Activated naive CD4-positive, alpha-beta T cell treated with anti-CD3 and anti-CD28 coated beads, Interleukin-2, amount 50 U/mL, for 16 hours (primary cell): ENCODE results near the gene STX10.

Source experiments
- DNase-seq: peaks from one replicate; pipeline ENCODE4 v3.0.0-alpha.2; 2020

The STX10 gene

GRCh38 chr19:13118424-13119193 is 31.6 kb downstream of the STX10 start:
- DNase-seq: peak; percentile 34

DNA sequence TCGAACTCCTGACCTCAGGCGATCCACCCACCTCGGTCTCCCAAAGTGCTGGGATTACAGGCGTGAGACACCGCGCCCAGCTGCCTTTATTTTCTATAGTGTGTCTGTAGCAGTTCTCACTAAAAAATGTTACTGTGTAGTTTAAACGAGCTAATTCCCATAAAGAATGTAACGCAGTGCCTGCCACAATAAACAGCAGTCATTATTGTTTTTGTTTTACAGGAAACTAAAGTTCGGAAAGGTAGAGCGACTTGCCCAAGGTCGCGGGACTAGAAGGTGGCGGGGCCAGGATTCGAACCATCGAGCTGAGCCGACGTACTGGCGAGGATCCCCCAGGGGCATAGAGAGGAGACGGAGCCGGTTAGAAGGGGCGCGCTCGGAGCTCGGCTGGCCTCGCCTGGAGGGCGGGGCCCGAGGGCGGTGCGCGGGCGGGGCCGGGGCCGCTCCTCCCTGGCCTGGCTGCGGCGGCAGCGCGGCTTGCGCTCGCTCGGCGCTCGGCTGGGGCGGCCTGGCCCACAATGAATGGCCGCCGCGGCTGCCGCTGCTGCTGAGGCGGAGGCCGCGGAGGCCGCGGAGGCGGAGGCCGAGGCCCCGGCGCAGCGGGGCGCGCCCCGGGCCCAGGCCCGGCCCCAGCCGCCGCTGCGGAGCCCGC is 32.3 kb downstream of the STX10 start, which contains the start of gene NACC1:
NACC1 (plus strand) TSS at position 493 of the 652 bp plus-strand sequence. CDS start 16,944 bp downstream, outside the sequence.
- peak; percentile 93 for DNase-seq

GRCh38 chr19:13117176-13117771 is 32.9 kb downstream of the STX10 start:
- DNase-seq: no peak

DNA sequence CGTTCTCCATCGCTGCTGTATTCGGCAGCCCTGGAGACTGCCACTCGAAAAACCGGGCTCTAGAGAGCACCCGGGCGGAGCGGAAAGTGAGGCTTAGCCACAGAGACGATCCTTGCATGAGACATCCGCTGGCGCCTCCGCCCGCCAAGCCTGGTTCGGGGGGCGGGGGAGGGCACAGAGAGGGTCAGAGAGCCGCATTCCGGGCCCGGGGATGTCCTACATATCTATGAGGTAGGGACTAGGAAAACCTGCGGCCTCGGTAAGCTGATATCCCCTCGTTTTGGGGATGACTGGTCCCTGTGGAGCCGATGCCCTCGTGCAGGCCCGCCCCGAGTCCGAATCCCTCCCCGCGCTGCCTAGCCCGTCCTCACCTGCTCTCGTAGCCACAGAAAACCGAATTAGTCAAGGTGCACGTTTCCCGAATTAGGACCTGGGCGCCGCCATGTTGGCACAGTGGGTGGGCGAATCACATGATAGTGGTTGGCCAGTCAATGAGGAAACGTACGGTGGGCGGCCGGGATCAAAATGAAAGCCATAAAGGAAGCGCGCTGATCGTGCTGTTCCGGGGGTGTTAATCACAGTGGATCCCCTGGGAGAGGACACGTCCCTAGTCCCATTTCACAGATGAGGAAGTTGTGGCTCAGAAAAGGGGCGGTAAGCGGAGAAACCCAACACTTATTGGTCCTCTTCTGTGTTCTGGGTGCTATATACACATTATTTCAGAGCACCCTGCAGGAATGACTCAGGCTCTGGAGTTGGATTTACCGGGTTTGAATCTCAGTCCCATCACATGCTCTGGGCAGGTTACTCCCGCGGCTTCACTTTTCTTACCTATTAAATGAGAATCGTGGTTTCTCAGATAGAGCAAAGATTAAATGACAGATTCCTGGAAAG is 33.6 kb downstream of the STX10 start, which contains the start of gene TRMT1:
TRMT1 (minus strand) TSS at position 459 of the 894 bp plus-strand sequence; CDS start at position 118, 341 bp downstream.
- peak; percentile 95 for DNase-seq

GRCh38 chr19:13115936-13116281 is 34.3 kb downstream of the STX10 start:
- DNase-seq: no peak

GRCh38 chr19:13112555-13112954 is 37.6 kb downstream of the STX10 start:
- no peak for DNase-seq

DNA sequence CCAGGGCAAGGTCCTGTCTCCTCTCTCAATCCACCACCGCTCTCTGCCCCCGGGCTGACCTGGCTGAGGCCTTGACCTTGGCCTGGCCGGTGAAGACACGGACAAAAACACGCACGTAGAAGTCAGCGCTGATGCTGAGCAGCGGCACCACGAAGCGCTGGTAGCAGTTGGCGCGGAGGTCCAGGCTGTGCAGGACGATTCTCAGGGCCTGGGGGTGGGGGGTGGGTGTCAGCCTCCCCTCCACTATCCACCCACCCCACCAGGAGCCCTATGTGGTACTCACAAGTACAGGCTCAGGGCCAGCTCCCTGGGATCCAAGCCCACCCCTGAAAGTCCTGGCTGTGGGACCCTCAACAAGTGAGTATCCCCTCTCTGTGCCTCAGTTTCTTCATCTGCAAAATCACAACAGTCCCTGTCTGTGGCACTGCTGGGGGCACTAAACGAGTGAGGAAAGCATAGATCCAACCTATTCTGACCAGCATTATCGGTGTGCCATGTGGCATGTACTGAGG is 40.0 kb downstream of the STX10 start:
- no peak for DNase-seq

- DNase-seq: no peak
These were observed 40.6 kb downstream of the STX10 start for GRCh38 chr19:13109361-13110098.

DNA sequence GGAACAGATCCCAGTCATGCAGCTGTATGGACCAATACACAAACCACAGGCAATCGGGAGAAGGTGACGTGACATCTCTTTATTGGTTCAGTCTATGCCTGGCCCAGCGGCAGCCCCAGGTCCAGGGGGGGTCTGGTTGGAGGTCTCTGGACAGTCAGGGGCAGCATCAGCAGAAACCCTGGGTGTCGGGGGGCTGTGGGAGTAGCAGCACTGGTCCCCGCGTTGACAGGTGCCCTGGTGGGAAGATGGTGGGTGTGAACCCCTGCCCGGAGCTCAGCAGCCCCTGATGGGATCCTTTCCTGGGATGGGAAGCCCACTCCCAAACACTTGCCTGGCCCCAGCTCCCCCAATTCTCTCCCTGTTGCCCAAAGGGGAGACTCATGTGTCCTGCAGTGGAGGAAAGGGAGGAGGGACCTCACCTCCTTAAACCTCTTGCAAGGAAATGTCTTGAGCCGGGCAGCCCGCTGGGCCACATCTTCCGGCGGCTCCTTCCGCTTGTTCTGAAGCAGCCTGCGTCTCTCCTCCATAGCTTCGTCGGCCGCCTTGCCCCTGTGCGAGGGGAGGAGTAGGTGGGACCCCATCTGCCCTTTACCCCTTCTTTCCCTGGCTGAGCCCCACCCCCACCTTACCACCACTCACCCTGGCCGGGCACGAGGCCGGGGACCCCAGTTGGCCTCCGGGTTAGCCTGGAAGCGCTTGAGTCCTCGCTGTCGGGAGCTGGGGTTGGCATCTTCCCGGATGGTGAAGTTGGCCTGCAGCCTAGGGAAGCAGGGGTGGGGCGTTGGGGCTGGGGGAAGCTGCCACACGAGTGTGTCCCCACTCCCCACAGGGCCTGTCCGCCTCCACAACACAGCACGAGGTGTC is 45.1 kb downstream of the STX10 start:
- DNase-seq: no peak

DNA sequence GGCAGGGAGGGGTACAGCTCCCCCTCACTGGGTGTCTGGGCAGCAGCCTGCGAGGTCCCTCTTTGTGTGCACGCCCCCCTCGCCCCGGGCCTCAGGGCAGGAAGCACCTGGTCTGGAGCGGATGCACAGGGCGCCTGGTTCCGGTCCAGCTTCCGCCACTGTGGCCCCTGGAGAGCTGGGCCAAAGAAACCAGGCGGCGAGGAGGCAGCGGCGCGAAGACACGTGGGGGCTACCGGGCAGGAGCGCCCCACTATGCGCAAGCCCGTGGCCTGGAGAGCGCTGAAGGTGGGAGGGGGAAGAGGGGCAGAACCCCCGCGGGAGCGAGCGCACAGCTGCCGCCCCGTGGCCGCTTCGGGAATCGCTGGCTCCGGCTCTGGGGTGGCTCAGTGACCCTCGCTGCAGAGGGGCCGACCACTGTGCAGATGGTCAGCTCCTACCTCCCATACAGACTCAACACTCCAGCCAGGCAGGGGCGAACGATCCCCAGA is 45.8 kb downstream of the STX10 start:
- DNase-seq: peak; percentile 70

DNA sequence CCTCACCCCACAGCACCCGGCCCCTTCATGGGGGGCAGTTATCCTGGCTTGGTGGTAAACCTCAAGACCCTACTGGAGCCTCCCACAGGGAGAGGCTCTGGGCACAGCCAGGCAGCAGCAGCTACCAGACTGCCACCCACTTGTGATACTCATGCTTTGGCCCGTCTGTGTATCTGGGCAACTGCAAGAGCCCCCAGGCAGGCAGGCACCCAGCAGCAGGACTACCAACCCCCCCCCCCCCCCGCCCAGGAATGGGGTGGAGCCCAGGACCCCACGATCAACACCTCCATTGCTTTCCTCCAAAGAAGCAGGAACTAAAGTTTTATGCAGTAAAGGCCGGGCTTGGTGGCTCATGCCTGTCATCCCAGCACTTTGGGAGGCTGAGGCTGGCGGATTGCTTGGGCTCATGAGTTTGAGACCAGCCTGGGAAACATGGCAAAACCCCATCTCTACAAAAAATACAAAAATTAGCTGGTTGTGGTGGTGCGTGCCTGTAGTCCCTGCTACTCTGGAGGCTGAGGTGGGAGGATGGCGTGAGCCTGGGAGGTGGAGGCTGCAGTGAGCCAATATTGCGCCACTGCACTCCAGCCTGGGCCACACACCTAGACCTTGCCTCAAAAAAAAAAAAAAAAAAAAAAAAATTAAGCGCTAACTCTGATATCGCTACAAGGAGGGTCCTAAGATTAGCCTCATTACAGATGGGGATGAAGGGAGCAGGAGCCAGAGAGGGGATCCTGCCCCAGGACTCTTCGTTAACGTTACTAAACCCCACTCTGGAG is 46.4 kb downstream of the STX10 start:
- DNase-seq: no peak

DNA sequence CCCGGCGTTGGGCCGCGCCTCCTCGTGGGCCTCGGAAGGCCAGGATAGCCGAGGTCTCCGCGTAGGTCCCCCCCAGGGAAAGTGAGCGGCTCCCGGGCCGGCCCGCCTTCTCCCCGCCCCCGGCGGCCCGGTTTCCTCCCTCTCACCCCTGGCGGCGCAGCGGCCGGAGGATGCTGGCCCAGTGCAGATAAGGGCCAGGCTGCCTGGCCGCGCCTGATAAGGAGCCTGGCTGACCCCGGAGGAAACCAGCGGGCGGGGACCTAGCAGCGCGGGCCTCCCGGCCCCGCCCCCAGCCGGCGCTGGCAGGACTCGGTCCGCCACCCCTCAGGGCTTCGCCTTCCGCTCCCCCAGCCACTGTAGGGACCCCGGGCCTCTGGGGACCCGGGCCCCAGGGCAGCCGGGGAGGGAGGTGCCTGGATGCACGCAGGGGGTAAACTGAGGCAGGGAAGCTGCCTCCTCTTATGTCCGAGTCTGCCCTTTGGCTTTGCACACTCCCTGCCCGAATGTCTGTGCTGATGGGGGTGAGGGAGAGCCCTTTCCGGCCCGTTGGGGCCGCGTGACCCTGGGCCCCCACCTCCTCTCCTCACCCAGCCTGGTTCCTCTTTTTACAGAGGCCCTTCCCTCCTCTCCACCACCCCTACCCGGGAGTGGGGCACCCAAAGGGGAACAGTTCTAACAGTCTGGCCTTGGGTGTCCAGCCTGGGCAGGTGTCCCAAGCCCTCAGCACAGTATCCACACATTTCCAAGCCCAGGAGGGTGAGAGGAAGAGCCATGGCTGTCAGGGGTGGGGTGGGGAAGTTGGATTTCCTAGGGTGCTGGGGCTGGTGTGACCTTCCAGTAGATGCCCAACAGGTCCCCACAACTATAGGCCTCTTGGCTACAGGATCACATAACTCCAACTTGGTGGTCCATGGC is 47.3 kb downstream of the STX10 start, which contains the start of gene LYL1:
LYL1 (minus strand) TSS at position 193 of the 915 bp plus-strand sequence. CDS start 1,687 bp downstream, outside the sequence.
- peak; percentile 28 for DNase-seq

GRCh38 chr19:13102416-13102665 is 47.8 kb downstream of the STX10 start:
- DNase-seq: no peak

DNA sequence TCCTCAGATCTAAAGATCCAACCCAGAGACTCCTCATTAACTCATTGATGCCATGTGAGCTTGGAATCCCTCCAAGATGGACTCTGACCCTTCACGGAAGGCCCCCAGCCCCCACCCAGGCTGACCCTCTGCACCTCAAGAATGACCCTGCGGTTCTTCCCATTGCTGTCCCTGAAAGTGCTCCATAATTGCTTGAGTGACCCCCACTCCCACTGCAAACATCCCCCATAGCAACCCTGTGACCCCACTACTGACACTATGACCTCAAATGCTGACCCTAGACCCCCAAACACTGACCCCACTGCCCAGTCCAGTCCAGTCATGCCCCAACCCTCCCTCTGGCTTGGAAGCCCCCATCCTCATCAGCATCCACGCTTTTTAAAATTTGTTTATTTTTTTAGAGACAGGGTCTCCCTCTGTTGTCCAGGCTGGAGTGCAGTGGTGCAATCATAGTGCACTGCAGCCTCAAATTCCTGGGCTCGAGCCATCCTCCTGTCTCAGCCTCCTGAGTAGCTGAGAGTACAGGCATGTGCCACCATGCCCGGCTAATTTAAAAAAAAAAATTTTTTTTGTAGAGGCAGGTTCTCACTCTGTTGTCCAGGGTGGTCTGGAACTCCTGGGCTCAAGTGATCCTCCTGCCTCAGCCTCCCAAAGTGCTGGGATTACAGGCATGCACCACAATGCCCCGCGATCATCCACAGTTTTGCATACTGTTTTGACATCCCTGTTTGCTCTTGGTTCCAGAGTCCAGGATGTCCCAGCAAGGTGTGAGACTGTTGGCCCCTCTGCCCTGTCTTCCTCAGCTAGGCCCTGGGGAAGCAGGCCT is 48.4 kb downstream of the STX10 start:
- no peak for DNase-seq

GRCh38 chr19:13100841-13101589 is 49.2 kb downstream of the STX10 start:
- DNase-seq: no peak

DNA sequence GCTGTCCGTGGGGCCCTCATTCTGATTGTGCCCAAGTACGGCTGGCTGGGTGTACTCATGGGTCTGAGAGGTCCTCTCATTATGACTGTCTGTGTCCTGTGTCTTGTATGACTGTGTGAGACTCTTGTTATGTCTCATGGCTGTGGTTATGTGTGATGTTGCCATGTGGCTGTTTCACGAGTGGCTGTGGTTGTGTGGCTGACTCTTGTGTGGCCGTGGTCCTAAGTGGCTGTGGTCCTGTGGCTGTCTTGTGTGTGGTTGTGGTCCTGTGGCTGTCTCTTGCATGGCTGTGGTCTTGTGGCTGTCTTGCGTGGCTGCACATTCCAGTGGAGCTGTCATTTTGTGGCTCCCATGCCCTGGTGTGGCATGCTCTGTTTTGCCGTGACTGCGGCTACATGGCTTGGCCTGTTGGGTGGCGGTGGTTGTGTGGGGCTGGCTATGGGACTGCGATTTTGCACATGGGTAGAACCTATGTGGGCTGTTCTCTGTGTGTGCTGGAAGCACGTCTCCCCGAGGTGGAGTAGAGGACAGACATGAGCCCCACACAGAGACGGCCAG is 50.1 kb downstream of the STX10 start:
- DNase-seq: peak; percentile 66
